HepG2 (cell line): ENCODE measurements around the gene PRR19. TPM values are rescaled to one million over a fixed set of nuclear protein-coding genes. Genes with fewer than 3 reads are reported as not detected.

Experiments
- ARID4A ChIP-seq: sonication (generic); formaldehyde crosslinking; IDR thresholded peaks from 2 replicates; pipeline ENCODE4 v1.5.0; 2020; ENCODE audit warnings: mild to moderate bottlenecking, missing genetic modification reagents, borderline replicate concordance
- IKZF1 ChIP-seq: fragments of 450-650 bp; IDR thresholded peaks from 2 replicates; pipeline ENCODE4 v1.7.1; 2016
- KAT7 ChIP-seq: IDR thresholded peaks from 2 replicates; pipeline ENCODE4 v1.6.1; 2018; ENCODE audit warnings: borderline replicate concordance, missing compliant biosample characterization
- KLF9 ChIP-seq: IDR thresholded peaks from 2 replicates; pipeline ENCODE4 v1.6.1; 2016; ENCODE audit warnings: low read depth
- KMT2A ChIP-seq: sonication (generic); formaldehyde crosslinking; IDR thresholded peaks from 2 replicates; pipeline ENCODE4 v1.4.0; 2020; ENCODE audit warnings: missing genetic modification reagents
- SMAD3 ChIP-seq: sonication (generic); formaldehyde crosslinking; IDR thresholded peaks from 2 replicates; pipeline ENCODE4 v1.4.0; 2020; ENCODE audit warnings: missing genetic modification reagents
- TAF15 ChIP-seq: fragments of 200-400 bp; formaldehyde crosslinking; IDR thresholded peaks from one replicate; pipeline ENCODE4 v1.6.1; 2018; ENCODE audit warnings: mild to moderate bottlenecking, low read depth, low read length; ENCODE audit not compliant: poor library complexity, severe bottlenecking
- XRCC5 ChIP-seq: fragments of 200-400 bp; formaldehyde crosslinking; optimal IDR thresholded peaks from 2 replicates; pipeline ENCODE3; 2017; ENCODE audit warnings: mild to moderate bottlenecking, low read length
- ZFP82 ChIP-seq: sonication (generic); formaldehyde crosslinking; IDR thresholded peaks from 2 replicates; pipeline ENCODE4 v1.5.1; 2020; ENCODE audit warnings: mild to moderate bottlenecking, missing genetic modification reagents, borderline replicate concordance
- ZNF143 ChIP-seq: sonication (generic); formaldehyde crosslinking; IDR thresholded peaks from 2 replicates; pipeline ENCODE4 v1.4.0; 2020; ENCODE audit warnings: missing genetic modification reagents
- ZNF484 ChIP-seq: sonication (generic); formaldehyde crosslinking; IDR thresholded peaks from 2 replicates; pipeline ENCODE4 v1.5.1; 2020; ENCODE audit warnings: mild to moderate bottlenecking, low read depth, missing genetic modification reagents, borderline replicate concordance
- ZNF549 ChIP-seq: sonication (generic); formaldehyde crosslinking; IDR thresholded peaks from 2 replicates; pipeline ENCODE4 v1.5.0; 2020; ENCODE audit warnings: missing genetic modification reagents
- ZNF704 ChIP-seq: sonication (generic); formaldehyde crosslinking; IDR thresholded peaks from 2 replicates; pipeline ENCODE4 v1.8.1; 2023; ENCODE audit warnings: mild to moderate bottlenecking, inconsistent platforms, moderate library complexity, missing genetic modification reagents, borderline replicate concordance
- ZSCAN25 ChIP-seq: sonication (generic); formaldehyde crosslinking; IDR thresholded peaks from 2 replicates; pipeline ENCODE4 v1.8.0; 2022; ENCODE audit warnings: mild to moderate bottlenecking, missing genetic modification reagents
- polyA plus RNA-seq, 8 experiments: library from polyadenylated mRNA; depleted of rRNA in 3 of 8; stranded (reverse) in 7 of 8; unstranded in 1 of 8; fragments of >200 nt; fragmentation: Illumina TruSeq in 4 of 8; extraction: Trizol in 4 of 8; gene quantifications; 2 replicates each; pipeline versions ENCODE4 v1.2.1 to v1.2.3, GENCODE V29; 2011 to 2016; ENCODE audit warnings: low read depth in 4 of 8, missing spikeins in 1 of 8, mixed read lengths in 1 of 8; ENCODE audit not compliant: insufficient read depth in 1 of 8
- total RNA-seq, 5 experiments: library from RNA; depleted of rRNA; stranded (reverse); fragments of >200 nt; fragmentation: Illumina TruSeq; extraction: Trizol; gene quantifications; 2 replicates each; pipeline ENCODE4 v1.2.3, GENCODE V29; 2016; ENCODE audit warnings: low read depth in 1 of 5
- TF ChIP-seq, protein P1 (sequence below): IDR thresholded peaks from 2 replicates; pipeline ENCODE4 v1.6.1; 2016; ENCODE audit warnings: missing biosample characterization, missing genetic modification reagents, low read depth
- TF ChIP-seq, protein P2 (sequence below): sonication (generic); formaldehyde crosslinking; IDR thresholded peaks from 2 replicates; pipeline ENCODE4 v1.4.0; 2020; ENCODE audit warnings: missing genetic modification reagents
- TF ChIP-seq, protein P3 (sequence below): sonication (generic); formaldehyde crosslinking; IDR thresholded peaks from 2 replicates; pipeline ENCODE4 v1.4.0; 2020; ENCODE audit warnings: missing genetic modification reagents, mild to moderate bottlenecking, borderline replicate concordance
- TF ChIP-seq, protein P4 (sequence below): sonication (generic); formaldehyde crosslinking; IDR thresholded peaks from 2 replicates; pipeline ENCODE4 v1.4.0; 2020; ENCODE audit warnings: missing genetic modification reagents

The PRR19 gene
- total and polyA plus RNA-seq, 2 of the 13 experiments (the other 11 are each of a cell fraction or from before 2014, with no cell fraction given): 0.21 to 0.33 TPM

DNA sequence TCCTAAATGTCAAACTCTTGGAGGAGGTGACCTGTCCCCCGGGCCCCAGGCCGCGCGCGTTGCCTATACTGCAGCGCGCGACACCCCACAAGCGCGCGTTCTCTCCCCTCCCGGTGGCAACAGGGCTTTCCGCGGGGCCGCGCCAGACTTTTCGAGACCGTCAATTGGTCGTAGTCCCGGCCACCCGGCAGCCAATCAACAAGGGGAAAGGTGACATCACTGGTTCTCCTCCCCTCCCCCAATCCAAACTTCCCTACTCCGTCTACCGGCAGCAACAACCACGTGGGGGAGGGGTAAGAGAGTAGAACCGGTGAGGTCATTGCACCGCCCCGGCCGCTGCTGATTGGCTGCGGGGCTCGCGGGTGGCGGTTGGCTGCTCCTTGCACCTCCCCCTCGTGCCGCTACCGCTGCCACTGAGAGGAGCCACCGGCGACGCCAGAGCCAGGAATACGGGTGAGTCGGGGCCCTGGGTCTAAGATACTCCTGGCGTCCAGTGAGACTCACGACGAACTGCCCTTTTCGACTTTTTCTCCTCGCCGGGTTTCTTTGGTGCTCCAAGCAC is 33.7 kb upstream of the PRR19 start (continued):
- TF ChIP-seq ARID4A (CRISPR knock-in tag) (peak; percentile 87), KLF9 (CRISPR knock-in tag) (no peak), TAF15 (no peak), KMT2A (CRISPR knock-in tag) (no peak), XRCC5 (no peak), SMAD3 (CRISPR knock-in tag) (peak; percentile 18; the same call in 1 of the 2 replicates), ZNF704 (CRISPR knock-in tag) (no peak), KAT7 (no peak), ZFP82 (no peak), ZNF484 (CRISPR knock-in tag) (no peak), ZSCAN25 (CRISPR knock-in tag) (peak; percentile 54; the same call in 1 of the 2 replicates), ZNF143 (CRISPR knock-in tag) (no peak), ZNF549 (CRISPR knock-in tag) (no peak), IKZF1 (no peak)
- TF ChIP-seq, protein P1, sequence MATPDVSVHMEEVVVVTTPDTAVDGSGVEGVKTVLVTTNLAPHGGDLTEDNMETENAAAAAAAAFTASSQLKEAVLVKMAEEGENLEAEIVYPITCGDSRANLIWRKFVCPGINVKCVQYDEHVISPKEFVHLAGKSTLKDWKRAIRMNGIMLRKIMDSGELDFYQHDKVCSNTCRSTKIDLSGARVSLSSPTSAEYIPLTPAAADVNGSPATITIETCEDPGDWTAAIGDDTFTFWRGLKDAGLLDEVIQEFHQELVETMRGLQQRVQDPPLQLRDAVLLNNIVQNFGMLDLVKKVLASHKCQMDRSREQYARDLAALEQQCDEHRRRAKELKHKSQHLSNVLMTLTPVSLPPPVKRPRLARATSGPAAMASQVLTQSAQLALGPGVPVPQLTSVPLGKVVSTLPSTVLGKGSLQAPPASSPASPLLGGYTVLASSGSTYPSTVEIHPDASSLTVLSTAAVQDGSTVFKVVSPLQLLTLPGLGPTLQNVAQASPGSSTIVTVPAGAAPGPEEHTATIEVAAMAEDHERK (CRISPR knock-in tag): no peak
- TF ChIP-seq, protein P2, sequence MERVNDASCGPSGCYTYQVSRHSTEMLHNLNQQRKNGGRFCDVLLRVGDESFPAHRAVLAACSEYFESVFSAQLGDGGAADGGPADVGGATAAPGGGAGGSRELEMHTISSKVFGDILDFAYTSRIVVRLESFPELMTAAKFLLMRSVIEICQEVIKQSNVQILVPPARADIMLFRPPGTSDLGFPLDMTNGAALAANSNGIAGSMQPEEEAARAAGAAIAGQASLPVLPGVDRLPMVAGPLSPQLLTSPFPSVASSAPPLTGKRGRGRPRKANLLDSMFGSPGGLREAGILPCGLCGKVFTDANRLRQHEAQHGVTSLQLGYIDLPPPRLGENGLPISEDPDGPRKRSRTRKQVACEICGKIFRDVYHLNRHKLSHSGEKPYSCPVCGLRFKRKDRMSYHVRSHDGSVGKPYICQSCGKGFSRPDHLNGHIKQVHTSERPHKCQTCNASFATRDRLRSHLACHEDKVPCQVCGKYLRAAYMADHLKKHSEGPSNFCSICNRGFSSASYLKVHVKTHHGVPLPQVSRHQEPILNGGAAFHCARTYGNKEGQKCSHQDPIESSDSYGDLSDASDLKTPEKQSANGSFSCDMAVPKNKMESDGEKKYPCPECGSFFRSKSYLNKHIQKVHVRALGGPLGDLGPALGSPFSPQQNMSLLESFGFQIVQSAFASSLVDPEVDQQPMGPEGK (CRISPR knock-in tag): peak; percentile 60
- TF ChIP-seq, protein P3, sequence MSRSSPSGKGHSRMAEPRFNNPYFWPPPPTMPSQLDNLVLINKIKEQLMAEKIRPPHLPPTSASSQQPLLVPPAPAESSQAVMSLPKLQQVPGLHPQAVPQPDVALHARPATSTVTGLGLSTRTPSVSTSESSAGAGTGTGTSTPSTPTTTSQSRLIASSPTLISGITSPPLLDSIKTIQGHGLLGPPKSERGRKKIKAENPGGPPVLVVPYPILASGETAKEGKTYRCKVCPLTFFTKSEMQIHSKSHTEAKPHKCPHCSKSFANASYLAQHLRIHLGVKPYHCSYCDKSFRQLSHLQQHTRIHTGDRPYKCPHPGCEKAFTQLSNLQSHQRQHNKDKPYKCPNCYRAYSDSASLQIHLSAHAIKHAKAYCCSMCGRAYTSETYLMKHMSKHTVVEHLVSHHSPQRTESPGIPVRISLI: no peak
- TF ChIP-seq, protein P4, sequence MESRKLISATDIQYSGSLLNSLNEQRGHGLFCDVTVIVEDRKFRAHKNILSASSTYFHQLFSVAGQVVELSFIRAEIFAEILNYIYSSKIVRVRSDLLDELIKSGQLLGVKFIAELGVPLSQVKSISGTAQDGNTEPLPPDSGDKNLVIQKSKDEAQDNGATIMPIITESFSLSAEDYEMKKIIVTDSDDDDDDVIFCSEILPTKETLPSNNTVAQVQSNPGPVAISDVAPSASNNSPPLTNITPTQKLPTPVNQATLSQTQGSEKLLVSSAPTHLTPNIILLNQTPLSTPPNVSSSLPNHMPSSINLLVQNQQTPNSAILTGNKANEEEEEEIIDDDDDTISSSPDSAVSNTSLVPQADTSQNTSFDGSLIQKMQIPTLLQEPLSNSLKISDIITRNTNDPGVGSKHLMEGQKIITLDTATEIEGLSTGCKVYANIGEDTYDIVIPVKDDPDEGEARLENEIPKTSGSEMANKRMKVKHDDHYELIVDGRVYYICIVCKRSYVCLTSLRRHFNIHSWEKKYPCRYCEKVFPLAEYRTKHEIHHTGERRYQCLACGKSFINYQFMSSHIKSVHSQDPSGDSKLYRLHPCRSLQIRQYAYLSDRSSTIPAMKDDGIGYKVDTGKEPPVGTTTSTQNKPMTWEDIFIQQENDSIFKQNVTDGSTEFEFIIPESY (CRISPR knock-in tag): no peak
